GM12878 (cell line): ENCODE data around the gene FAM234B.

Experiments
- ATF7 ChIP-seq: fragments of 450-650 bp; IDR thresholded peaks from 2 replicates; pipeline ENCODE4 v1.6.1; 2016; ENCODE audit warnings: low read depth, mild to moderate bottlenecking
- EP300 ChIP-seq, 2 experiments: fragments of 150-350 bp in 1 of 2; IDR thresholded peaks; 2 replicates each; pipeline ENCODE4 v1.6.1; 2011 to 2012; ENCODE audit warnings: low read depth in 2 of 2, low read length in 2 of 2, borderline replicate concordance in 1 of 2, improper control_type of control experiment in 1 of 2, inconsistent platforms in 1 of 2; ENCODE audit not compliant: control insufficient read depth in 1 of 2
- EZH2 ChIP-seq: IDR thresholded peaks from 2 replicates; pipeline ENCODE4 v1.6.1; 2012; ENCODE audit warnings: low read depth, mild to moderate bottlenecking, control low read depth, inconsistent platforms, low read length, borderline replicate concordance; ENCODE audit not compliant: control insufficient read depth
- FOXM1 ChIP-seq: IDR thresholded peaks from 2 replicates; pipeline ENCODE4 v1.6.1; 2012; ENCODE audit warnings: low read depth, mild to moderate bottlenecking, inconsistent platforms, low read length, moderate library complexity
- HDGF ChIP-seq: fragments of 450-650 bp; IDR thresholded peaks from 2 replicates; pipeline ENCODE4 v1.6.1; 2016; ENCODE audit warnings: antibody characterized with exemption
- PAX5 ChIP-seq: IDR thresholded peaks from 2 replicates; pipeline ENCODE4 v1.6.1; 2011; ENCODE audit warnings: low read depth, low read length, borderline replicate concordance
- POLR2AphosphoS5 ChIP-seq: IDR thresholded peaks from 2 replicates; pipeline ENCODE4 v1.6.1; 2011; ENCODE audit warnings: mild to moderate bottlenecking, low read length, inconsistent platforms
- SIN3A ChIP-seq: IDR thresholded peaks from 2 replicates; pipeline ENCODE4 v1.6.1; 2012; ENCODE audit warnings: low read depth, low read length, improper control_type of control experiment
- SMARCA5 ChIP-seq: fragments of 450-650 bp; IDR thresholded peaks from 2 replicates; pipeline ENCODE4 v1.6.1; 2017; ENCODE audit warnings: mild to moderate bottlenecking
- SREBF2 ChIP-seq: IDR thresholded peaks from 2 replicates; pipeline ENCODE4 v1.6.1; 2012; ENCODE audit warnings: mild to moderate bottlenecking, low read length
- SRF ChIP-seq, 2 experiments: IDR thresholded peaks; 2 replicates each; pipeline ENCODE4 v1.6.1; 2011; ENCODE audit warnings: low read depth in 2 of 2, low read length in 2 of 2, mild to moderate bottlenecking in 1 of 2, moderate library complexity in 1 of 2
- TF ChIP-seq, protein P1 (sequence below): IDR thresholded peaks from 2 replicates; pipeline ENCODE4 v1.6.1; 2012; ENCODE audit warnings: mild to moderate bottlenecking, low read depth, low read length
- TF ChIP-seq, protein P2 (sequence below), 3 experiments: IDR thresholded peaks in 2 of 3; conservative IDR thresholded peaks in 1 of 3; 2 replicates each; pipeline ENCODE4 v1.5.1; 2011; ENCODE audit warnings: low read depth in 3 of 3, low read length in 3 of 3, mild to moderate bottlenecking in 3 of 3, control low read depth in 2 of 3, moderate library complexity in 2 of 3, inconsistent platforms in 1 of 3, mixed read lengths in 1 of 3; ENCODE audit not compliant: control insufficient read depth in 2 of 3, insufficient read depth in 1 of 3; ENCODE audit errors: extremely low read depth in 1 of 3

DNA sequence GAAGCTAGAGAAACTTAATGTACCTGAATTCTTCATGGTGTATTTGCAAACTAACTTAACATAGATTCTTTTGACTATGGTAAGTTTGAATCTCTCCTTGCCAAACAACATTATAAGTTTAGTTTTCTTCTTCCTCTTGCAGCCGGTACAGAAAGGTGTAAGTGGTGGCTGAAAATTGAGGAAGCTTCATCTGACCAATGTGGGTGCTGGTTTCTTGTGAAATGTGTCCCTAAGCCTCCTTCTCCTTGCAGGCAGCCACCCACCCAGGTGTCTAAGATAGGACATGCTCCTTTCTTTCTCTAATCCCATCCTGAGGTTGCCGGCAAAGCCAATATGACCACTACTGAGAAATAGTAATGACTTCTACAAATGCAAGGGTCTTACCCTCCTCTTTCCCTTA is 38.7 kb downstream of the FAM234B start:
- no peak for TF ChIP-seq EZH2
- TF ChIP-seq, protein P1, sequence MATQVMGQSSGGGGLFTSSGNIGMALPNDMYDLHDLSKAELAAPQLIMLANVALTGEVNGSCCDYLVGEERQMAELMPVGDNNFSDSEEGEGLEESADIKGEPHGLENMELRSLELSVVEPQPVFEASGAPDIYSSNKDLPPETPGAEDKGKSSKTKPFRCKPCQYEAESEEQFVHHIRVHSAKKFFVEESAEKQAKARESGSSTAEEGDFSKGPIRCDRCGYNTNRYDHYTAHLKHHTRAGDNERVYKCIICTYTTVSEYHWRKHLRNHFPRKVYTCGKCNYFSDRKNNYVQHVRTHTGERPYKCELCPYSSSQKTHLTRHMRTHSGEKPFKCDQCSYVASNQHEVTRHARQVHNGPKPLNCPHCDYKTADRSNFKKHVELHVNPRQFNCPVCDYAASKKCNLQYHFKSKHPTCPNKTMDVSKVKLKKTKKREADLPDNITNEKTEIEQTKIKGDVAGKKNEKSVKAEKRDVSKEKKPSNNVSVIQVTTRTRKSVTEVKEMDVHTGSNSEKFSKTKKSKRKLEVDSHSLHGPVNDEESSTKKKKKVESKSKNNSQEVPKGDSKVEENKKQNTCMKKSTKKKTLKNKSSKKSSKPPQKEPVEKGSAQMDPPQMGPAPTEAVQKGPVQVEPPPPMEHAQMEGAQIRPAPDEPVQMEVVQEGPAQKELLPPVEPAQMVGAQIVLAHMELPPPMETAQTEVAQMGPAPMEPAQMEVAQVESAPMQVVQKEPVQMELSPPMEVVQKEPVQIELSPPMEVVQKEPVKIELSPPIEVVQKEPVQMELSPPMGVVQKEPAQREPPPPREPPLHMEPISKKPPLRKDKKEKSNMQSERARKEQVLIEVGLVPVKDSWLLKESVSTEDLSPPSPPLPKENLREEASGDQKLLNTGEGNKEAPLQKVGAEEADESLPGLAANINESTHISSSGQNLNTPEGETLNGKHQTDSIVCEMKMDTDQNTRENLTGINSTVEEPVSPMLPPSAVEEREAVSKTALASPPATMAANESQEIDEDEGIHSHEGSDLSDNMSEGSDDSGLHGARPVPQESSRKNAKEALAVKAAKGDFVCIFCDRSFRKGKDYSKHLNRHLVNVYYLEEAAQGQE = no peak
- no peak for TF ChIP-seq EP300 (IDR thresholded peaks at IDR 0.05; ENCODE audit: borderline replicate concordance in 1 of 2, control insufficient read depth in 1 of 2, low read depth in 2 of 2, low read length in 2 of 2)
- TF ChIP-seq PAX5 = no peak
- no peak for TF ChIP-seq POLR2AphosphoS5
- TF ChIP-seq SIN3A = no peak
- TF ChIP-seq SMARCA5 = no peak
- TF ChIP-seq SREBF2 = no peak
- TF ChIP-seq FOXM1 = no peak
- TF ChIP-seq ATF7 = no peak
- TF ChIP-seq SRF (IDR thresholded peaks at IDR 0.05; ENCODE audit: low read depth in 2 of 2, low read length in 2 of 2) = no peak
- no peak for TF ChIP-seq HDGF
- TF ChIP-seq, protein P2, sequence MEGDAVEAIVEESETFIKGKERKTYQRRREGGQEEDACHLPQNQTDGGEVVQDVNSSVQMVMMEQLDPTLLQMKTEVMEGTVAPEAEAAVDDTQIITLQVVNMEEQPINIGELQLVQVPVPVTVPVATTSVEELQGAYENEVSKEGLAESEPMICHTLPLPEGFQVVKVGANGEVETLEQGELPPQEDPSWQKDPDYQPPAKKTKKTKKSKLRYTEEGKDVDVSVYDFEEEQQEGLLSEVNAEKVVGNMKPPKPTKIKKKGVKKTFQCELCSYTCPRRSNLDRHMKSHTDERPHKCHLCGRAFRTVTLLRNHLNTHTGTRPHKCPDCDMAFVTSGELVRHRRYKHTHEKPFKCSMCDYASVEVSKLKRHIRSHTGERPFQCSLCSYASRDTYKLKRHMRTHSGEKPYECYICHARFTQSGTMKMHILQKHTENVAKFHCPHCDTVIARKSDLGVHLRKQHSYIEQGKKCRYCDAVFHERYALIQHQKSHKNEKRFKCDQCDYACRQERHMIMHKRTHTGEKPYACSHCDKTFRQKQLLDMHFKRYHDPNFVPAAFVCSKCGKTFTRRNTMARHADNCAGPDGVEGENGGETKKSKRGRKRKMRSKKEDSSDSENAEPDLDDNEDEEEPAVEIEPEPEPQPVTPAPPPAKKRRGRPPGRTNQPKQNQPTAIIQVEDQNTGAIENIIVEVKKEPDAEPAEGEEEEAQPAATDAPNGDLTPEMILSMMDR (IDR thresholded peaks at IDR 0.05 in 2 of 3, conservative IDR thresholded peaks at IDR 0.05 in 1 of 3; ENCODE audit: control insufficient read depth in 2 of 3, extremely low read depth in 1 of 3, insufficient read depth in 1 of 3, low read depth in 3 of 3, low read length in 3 of 3) = no peak
